WTC11 (cell line): ENCODE data around the gene AMDHD2. TPM values are rescaled to one million over a fixed set of nuclear protein-coding genes. Genes with fewer than 3 reads are reported as not detected.
"Not testable (repeated sequence)": the region's sequence is repeated elsewhere in the genome, so short reads cannot be mapped to it uniquely, and the experiment has no call there.

Source experiments
- ATAC-seq: fragments of 200-7000 bp; cut with Tn5 transposase; 2 replicates; pipeline ENCODE4 v1.10.0; 2021; ENCODE audit warnings: mild to moderate bottlenecking, moderate library complexity
- CTCF ChIA-PET: fragments of 300-600 bp; sonication (Branson Sonifier 250); formaldehyde crosslinking; loops from one replicate; lab custom pipeline; 2021; ENCODE audit warnings: antibody characterized with exemption; lab: Charles Lee
- POLR2A ChIA-PET: fragments of 350-600 bp; sonication (Branson Sonifier 250); formaldehyde crosslinking; loops from one replicate; lab custom pipeline; 2021; ENCODE audit warnings: antibody characterized with exemption; lab: Charles Lee
- DNase-seq: peaks from one replicate; pipeline ENCODE4 v3.0.0; 2021; ENCODE audit warnings: low spot score
- H3K27ac Mint-ChIP-seq: 2 replicates; pipeline ENCODE4 v1.8.0; 2021; ENCODE audit warnings: mixed read lengths
- H3K27me3 Mint-ChIP-seq: 2 replicates; pipeline ENCODE4 v1.8.0; 2021; ENCODE audit warnings: low read depth, mild to moderate bottlenecking, moderate library complexity, mixed read lengths
- H3K36me3 Mint-ChIP-seq: 2 replicates; pipeline ENCODE4 v1.8.0; 2021; ENCODE audit warnings: mixed read lengths
- H3K4me1 Mint-ChIP-seq: 2 replicates; pipeline ENCODE4 v1.8.0; 2022; ENCODE audit warnings: mixed read lengths
- H3K4me3 Mint-ChIP-seq: 2 replicates; pipeline ENCODE4 v1.8.0; 2021; ENCODE audit warnings: mild to moderate bottlenecking, moderate library complexity, mixed read lengths
- H3K9me3 Mint-ChIP-seq: 2 replicates; pipeline ENCODE4 v1.8.0; 2021; ENCODE audit warnings: mixed read lengths
- AR ChIP-seq: fragments of 250-450 bp; sonication (Bioruptor Pico); IDR thresholded peaks from 2 replicates; pipeline ENCODE4 v1.9.0; 2021; ENCODE audit warnings: mild to moderate bottlenecking
- ATF3 ChIP-seq: sonication (generic); formaldehyde crosslinking; conservative IDR thresholded peaks from 2 replicates; pipeline ENCODE4 v1.8.1; 2022; ENCODE audit warnings: mild to moderate bottlenecking, missing genetic modification reagents
- CTCF ChIP-seq: fragments of 200-600 bp; IDR thresholded peaks from 2 replicates; pipeline ENCODE4 v1.8.0; 2022; ENCODE audit warnings: antibody characterized with exemption
- GABPB1 ChIP-seq: sonication (generic); formaldehyde crosslinking; IDR thresholded peaks from 2 replicates; pipeline ENCODE4 v1.8.1; 2023; ENCODE audit warnings: mild to moderate bottlenecking, missing genetic modification reagents
- GTF2I ChIP-seq: fragments of 250-450 bp; sonication (Bioruptor Pico); conservative IDR thresholded peaks from 2 replicates; pipeline ENCODE4 v1.4.0; 2021; ENCODE audit warnings: mild to moderate bottlenecking
- total RNA-seq: library from RNA; stranded (reverse); gene quantifications from 3 replicates; pipeline ENCODE4 v1.2.3, GENCODE V29; 2021

The AMDHD2 gene
- total RNA-seq, 1 experiment from 2014 or later, result 70.9 TPM

- peak; percentile 76 for TF ChIP-seq GABPB1 (CRISPR knock-in tag)
- TF ChIP-seq GTF2I (CRISPR knock-in tag), result 0 out of 2 replicates have a peak, but pooled peaks have one; percentile 38
- TF ChIP-seq AR (CRISPR knock-in tag), result peak; percentile 44; the same call in 1 of the 2 replicates
- TF ChIP-seq ATF3 (CRISPR knock-in tag), result peak; percentile 85; the same call in 1 of the 2 replicates
- H3K27me3 Mint-ChIP-seq, H3K9me3 Mint-ChIP-seq, H3K4me3 Mint-ChIP-seq, H3K36me3 Mint-ChIP-seq, H3K4me1 Mint-ChIP-seq: not testable (repeated sequence)
- peak overlapping the region; percentile 84 for H3K27ac Mint-ChIP-seq
- DNase-seq, result peak; percentile 61
- POLR2A ChIA-PET, result interaction anchor here (0.6 to 1.3 kb wide), 3 partner anchors 106 to 324 kb away, joined by 3 to 5 read pairs (median 3); no protein-coding TSS in a partner anchor
- CTCF ChIA-PET, result interaction anchor here (0.6 to 1.2 kb wide), 15 partner anchors 27 to 558 kb away, joined by 3 to 7 read pairs (median 3); partner anchors contain the start of genes CASKIN1 and ECI1
- peak; percentile 82 for ATAC-seq
Measured at GRCh38 chr16:2551420-2551889, 31.3 kb downstream of the AMDHD2 start.

- POLR2A ChIA-PET, H3K27me3 Mint-ChIP-seq, H3K27ac Mint-ChIP-seq, H3K9me3 Mint-ChIP-seq, ATAC-seq, CTCF ChIA-PET, H3K4me1 Mint-ChIP-seq, DNase-seq, H3K36me3 Mint-ChIP-seq, H3K4me3 Mint-ChIP-seq: not testable (repeated sequence)
Measured at GRCh38 chr16:2554709-2555425, 34.7 kb downstream of the AMDHD2 start.

- POLR2A ChIA-PET, CTCF ChIA-PET, H3K36me3 Mint-ChIP-seq, H3K9me3 Mint-ChIP-seq, DNase-seq, H3K4me3 Mint-ChIP-seq, ATAC-seq, H3K4me1 Mint-ChIP-seq, H3K27ac Mint-ChIP-seq, H3K27me3 Mint-ChIP-seq: not testable (repeated sequence)
Measured at GRCh38 chr16:2557150-2557549, 37.0 kb downstream of the AMDHD2 start.

GRCh38 chr16:2560131-2560797 lies 40.1 kb downstream of the AMDHD2 start:
- H3K4me1 Mint-ChIP-seq, H3K4me3 Mint-ChIP-seq, POLR2A ChIA-PET, CTCF ChIA-PET, H3K9me3 Mint-ChIP-seq, H3K36me3 Mint-ChIP-seq, DNase-seq, H3K27me3 Mint-ChIP-seq, H3K27ac Mint-ChIP-seq: not testable (repeated sequence)
- ATAC-seq, result peak; percentile 56

- H3K4me1 Mint-ChIP-seq, H3K27me3 Mint-ChIP-seq, H3K27ac Mint-ChIP-seq, POLR2A ChIA-PET, H3K9me3 Mint-ChIP-seq, CTCF ChIA-PET: not testable (repeated sequence)
- DNase-seq, result peak; percentile 88
- ATAC-seq, result peak; percentile 94
- TF ChIP-seq CTCF, result peak; percentile 50; the same call in 1 of the 2 replicates
- TF ChIP-seq, all 79 proteins: peak for 1; not testable (repeated sequence) for 78
- H3K4me3 Mint-ChIP-seq, H3K36me3 Mint-ChIP-seq: not testable (repeated sequence)
Measured at GRCh38 chr16:2560798-2561133, 40.6 kb downstream of the AMDHD2 start.

- POLR2A ChIA-PET, DNase-seq, H3K4me1 Mint-ChIP-seq, H3K9me3 Mint-ChIP-seq, ATAC-seq, H3K27ac Mint-ChIP-seq, CTCF ChIA-PET, H3K36me3 Mint-ChIP-seq, H3K4me3 Mint-ChIP-seq, H3K27me3 Mint-ChIP-seq: not testable (repeated sequence)
Measured at GRCh38 chr16:2567506-2567905, 47.3 kb downstream of the AMDHD2 start.

- H3K36me3 Mint-ChIP-seq, ATAC-seq, H3K4me3 Mint-ChIP-seq, H3K4me1 Mint-ChIP-seq, DNase-seq, H3K27me3 Mint-ChIP-seq, POLR2A ChIA-PET, H3K27ac Mint-ChIP-seq, CTCF ChIA-PET, H3K9me3 Mint-ChIP-seq: not testable (repeated sequence)
Measured at GRCh38 chr16:2568573-2568972, 48.4 kb downstream of the AMDHD2 start.

GRCh38 chr16:2572704-2573103 lies 52.5 kb downstream of the AMDHD2 start:
- POLR2A ChIA-PET, H3K9me3 Mint-ChIP-seq, H3K27me3 Mint-ChIP-seq, H3K27ac Mint-ChIP-seq, H3K36me3 Mint-ChIP-seq, DNase-seq, CTCF ChIA-PET, ATAC-seq, H3K4me3 Mint-ChIP-seq, H3K4me1 Mint-ChIP-seq: not testable (repeated sequence)

GRCh38 chr16:2575839-2576238 lies 55.7 kb downstream of the AMDHD2 start:
- CTCF ChIA-PET, H3K36me3 Mint-ChIP-seq, POLR2A ChIA-PET, H3K27ac Mint-ChIP-seq, DNase-seq, H3K9me3 Mint-ChIP-seq, ATAC-seq, H3K27me3 Mint-ChIP-seq, H3K4me3 Mint-ChIP-seq, H3K4me1 Mint-ChIP-seq: not testable (repeated sequence)
